Measurements from ENCODE around the gene SS18L1.

SS18L1 gene

GRCh38 chr20:62222972-62223371 is 79.4 kb downstream of the SS18L1 start:
- no peak for DNase-seq (ENCODE audit: low read depth)
- no peak overlapping the region for H3K4me3 ChIP-seq (ENCODE audit: low read depth, low read length)
- no peak for TF ChIP-seq CTCF (IDR thresholded peaks at IDR 0.05; ENCODE audit: insufficient read depth, low read depth, low read length, missing control alignments)

GRCh38 chr20:62223571-62223970 is 80.0 kb downstream of the SS18L1 start:
- no peak for TF ChIP-seq CTCF (IDR thresholded peaks at IDR 0.05; ENCODE audit: insufficient read depth, low read depth, low read length, missing control alignments)
- no peak for DNase-seq (ENCODE audit: low read depth)
- H3K4me3 ChIP-seq (ENCODE audit: low read depth, low read length) = no peak overlapping the region

GRCh38 chr20:62224113-62224855 is 80.7 kb downstream of the SS18L1 start:
- DNase-seq (ENCODE audit: low read depth) = no peak
- H3K4me3 ChIP-seq (ENCODE audit: low read depth, low read length) = no peak overlapping the region
- no peak for TF ChIP-seq CTCF (IDR thresholded peaks at IDR 0.05; ENCODE audit: insufficient read depth, low read depth, low read length, missing control alignments)

GRCh38 chr20:62225026-62225425 is 81.5 kb downstream of the SS18L1 start:
- DNase-seq (ENCODE audit: low read depth) = no peak
- no peak overlapping the region for H3K4me3 ChIP-seq (ENCODE audit: low read depth, low read length)
- no peak for TF ChIP-seq CTCF (IDR thresholded peaks at IDR 0.05; ENCODE audit: insufficient read depth, low read depth, low read length, missing control alignments)

- H3K4me3 ChIP-seq (ENCODE audit: low read depth, low read length) = no peak overlapping the region
- no peak for DNase-seq (ENCODE audit: low read depth)
- TF ChIP-seq CTCF (IDR thresholded peaks at IDR 0.05; ENCODE audit: insufficient read depth, low read depth, low read length, missing control alignments) = no peak
These were observed 82.5 kb downstream of the SS18L1 start for GRCh38 chr20:62225820-62226635.

- no peak for TF ChIP-seq CTCF (IDR thresholded peaks at IDR 0.05; ENCODE audit: insufficient read depth, low read depth, low read length, missing control alignments)
- H3K4me3 ChIP-seq (ENCODE audit: low read depth, low read length) = no peak overlapping the region
- no peak for DNase-seq (ENCODE audit: low read depth)
These were observed 83.4 kb downstream of the SS18L1 start for GRCh38 chr20:62226707-62227590.

Data from GM12865 (cell line).